CD4-positive, alpha-beta T cell treated with Interleukin-15 for 4 hours (primary cell): Measurements from ENCODE around the gene FXYD3.
"Not testable (repeated sequence)": the region's sequence is repeated elsewhere in the genome, so short reads cannot be mapped to it uniquely, and the experiment has no call there.

Source experiments
- DNase-seq: peaks from one replicate; pipeline ENCODE4 v3.0.0-alpha.2; 2020; ENCODE audit warnings: low spot score

The FXYD3 gene

GRCh38 chr19:35142606-35143230 is 27.1 kb downstream of the FXYD3 start:
- peak; percentile 83 for DNase-seq

GRCh38 chr19:35143231-35143715 is 27.6 kb downstream of the FXYD3 start, which contains the start of gene FXYD7:
TSS of gene FXYD7 (plus strand) at chr19:35143255. CDS start at chr19:35143334, 79 bp downstream.
- no peak for DNase-seq

- DNase-seq: no peak
Measured at GRCh38 chr19:35143818-35144217, 28.2 kb downstream of the FXYD3 start.

- DNase-seq: no peak
Measured at GRCh38 chr19:35144259-35144599, 28.6 kb downstream of the FXYD3 start.

- DNase-seq: peak; percentile 66
Measured at GRCh38 chr19:35144600-35145436, 29.2 kb downstream of the FXYD3 start.

GRCh38 chr19:35146746-35147459 is 31.3 kb downstream of the FXYD3 start:
- no peak for DNase-seq

GRCh38 chr19:35149463-35149862 is 33.8 kb downstream of the FXYD3 start:
- DNase-seq: no peak

GRCh38 chr19:35150445-35150844 is 34.8 kb downstream of the FXYD3 start:
- no peak for DNase-seq

GRCh38 chr19:35151273-35152065 is 35.8 kb downstream of the FXYD3 start:
- DNase-seq: no peak

GRCh38 chr19:35153129-35153522 is 37.5 kb downstream of the FXYD3 start:
- not testable (repeated sequence) for DNase-seq

GRCh38 chr19:35153701-35154524 is 38.3 kb downstream of the FXYD3 start:
- DNase-seq: peak; percentile 76

- DNase-seq: peak; percentile 70
Measured at GRCh38 chr19:35154525-35155406, 39.1 kb downstream of the FXYD3 start, which contains the start of gene FXYD5. TSS of gene FXYD5 (plus strand) at chr19:35154735. CDS start at chr19:35155551, 816 bp downstream.

GRCh38 chr19:35155441-35155840 is 39.8 kb downstream of the FXYD3 start:
- no peak for DNase-seq

GRCh38 chr19:35155981-35156672 is 40.5 kb downstream of the FXYD3 start:
- no peak for DNase-seq

GRCh38 chr19:35156673-35157014 is 41.0 kb downstream of the FXYD3 start:
- no peak for DNase-seq

- no peak for DNase-seq
Measured at GRCh38 chr19:35157431-35157830, 41.8 kb downstream of the FXYD3 start.

GRCh38 chr19:35159606-35160005 is 44.0 kb downstream of the FXYD3 start:
- DNase-seq: no peak

- no peak for DNase-seq
Measured at GRCh38 chr19:35160629-35161433, 45.2 kb downstream of the FXYD3 start.

- no peak for DNase-seq
Measured at GRCh38 chr19:35161434-35161743, 45.8 kb downstream of the FXYD3 start.
